Mammary epithelial cell (primary cell): ENCODE measurements around the gene ZNF521.

Experiments used
- CTCF ChIP-seq, 2 donors: IDR thresholded peaks in 1 of 2; conservative IDR thresholded peaks in 1 of 2; 2 replicates each; pipeline ENCODE4 v1.5.1; 2011 to 2012; ENCODE audit warnings: inconsistent platforms in 2 of 2, low read length in 2 of 2, mild to moderate bottlenecking in 2 of 2, control low read depth in 1 of 2, low read depth in 1 of 2; ENCODE audit not compliant: insufficient read depth in 1 of 2; ENCODE audit errors: extremely low read depth in 1 of 2
- EZH2 ChIP-seq: IDR thresholded peaks from 2 replicates; pipeline ENCODE4 v1.6.1; 2012; ENCODE audit warnings: low read length, inconsistent platforms, borderline replicate concordance

GRCh38 chr18:25141399-25141798 is 210.6 kb downstream of the ZNF521 start:
- no peak for TF ChIP-seq CTCF (conservative IDR thresholded peaks at IDR 0.05 in 1 of 2, IDR thresholded peaks at IDR 0.05 in 1 of 2; ENCODE audit: extremely low read depth in 1 of 2, insufficient read depth in 1 of 2, low read depth in 1 of 2, low read length in 2 of 2)
- TF ChIP-seq EZH2, result no peak
